Ovary (tissue), 3 donors: ENCODE data around the gene FBXO38.

ENCODE experiments used
- CTCF ChIP-seq, 3 donors: fragments of 450-650 bp in 2 of 3; fragments of 200-600 bp in 1 of 3; IDR thresholded peaks; one replicate each; pipeline versions ENCODE4 v1.5.1 to v1.8.0; 2016 to 2022; ENCODE audit warnings: antibody characterized with exemption in 3 of 3, mild to moderate bottlenecking in 1 of 3
- POLR2A ChIP-seq: fragments of 450-650 bp; IDR thresholded peaks from one replicate; pipeline ENCODE4 v1.6.1; 2017; ENCODE audit warnings: antibody characterized with exemption, mild to moderate bottlenecking, moderate library complexity
- donor health status: DM: no; HTN: no; CAD: no.

- TF ChIP-seq CTCF (IDR thresholded peaks at IDR 0.05) (no peak), POLR2A (no peak)
Observed at GRCh38 chr5:148416416-148416815, 32.7 kb downstream of the FBXO38 start.
